ENCODE data around the gene PRRT1B.

- TF ChIP-seq CTCF (conservative IDR thresholded peaks at IDR 0.05; ENCODE audit: low read depth, low read length) (no peak), EZH2 (IDR thresholded peaks at IDR 0.05; ENCODE audit: borderline replicate concordance, low read depth, low read length, poor library complexity, severe bottlenecking) (no peak)
Measured at GRCh38 chr9:131559421-131560000, 14.2 kb downstream of the PRRT1B start.
